ENCODE results near the gene CPA5.

CPA5 gene, protein sequence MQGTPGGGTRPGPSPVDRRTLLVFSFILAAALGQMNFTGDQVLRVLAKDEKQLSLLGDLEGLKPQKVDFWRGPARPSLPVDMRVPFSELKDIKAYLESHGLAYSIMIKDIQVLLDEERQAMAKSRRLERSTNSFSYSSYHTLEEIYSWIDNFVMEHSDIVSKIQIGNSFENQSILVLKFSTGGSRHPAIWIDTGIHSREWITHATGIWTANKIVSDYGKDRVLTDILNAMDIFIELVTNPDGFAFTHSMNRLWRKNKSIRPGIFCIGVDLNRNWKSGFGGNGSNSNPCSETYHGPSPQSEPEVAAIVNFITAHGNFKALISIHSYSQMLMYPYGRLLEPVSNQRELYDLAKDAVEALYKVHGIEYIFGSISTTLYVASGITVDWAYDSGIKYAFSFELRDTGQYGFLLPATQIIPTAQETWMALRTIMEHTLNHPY

GRCh38 chr7:130344271-130344866 is at the start of gene CPA5:
CPA5 (plus strand) TSS chr7:130344816; CDS start chr7:130346486, 1,670 bp downstream.
- no peak within 1 kb of the TSS for H3K4me3 ChIP-seq (ENCODE audit: low read depth, low read length)
- TF ChIP-seq CTCF (IDR thresholded peaks at IDR 0.05; ENCODE audit: control insufficient read depth, extremely low read depth, insufficient read depth): no peak
- no peak for DNase-seq (ENCODE audit: low read depth)

DNA sequence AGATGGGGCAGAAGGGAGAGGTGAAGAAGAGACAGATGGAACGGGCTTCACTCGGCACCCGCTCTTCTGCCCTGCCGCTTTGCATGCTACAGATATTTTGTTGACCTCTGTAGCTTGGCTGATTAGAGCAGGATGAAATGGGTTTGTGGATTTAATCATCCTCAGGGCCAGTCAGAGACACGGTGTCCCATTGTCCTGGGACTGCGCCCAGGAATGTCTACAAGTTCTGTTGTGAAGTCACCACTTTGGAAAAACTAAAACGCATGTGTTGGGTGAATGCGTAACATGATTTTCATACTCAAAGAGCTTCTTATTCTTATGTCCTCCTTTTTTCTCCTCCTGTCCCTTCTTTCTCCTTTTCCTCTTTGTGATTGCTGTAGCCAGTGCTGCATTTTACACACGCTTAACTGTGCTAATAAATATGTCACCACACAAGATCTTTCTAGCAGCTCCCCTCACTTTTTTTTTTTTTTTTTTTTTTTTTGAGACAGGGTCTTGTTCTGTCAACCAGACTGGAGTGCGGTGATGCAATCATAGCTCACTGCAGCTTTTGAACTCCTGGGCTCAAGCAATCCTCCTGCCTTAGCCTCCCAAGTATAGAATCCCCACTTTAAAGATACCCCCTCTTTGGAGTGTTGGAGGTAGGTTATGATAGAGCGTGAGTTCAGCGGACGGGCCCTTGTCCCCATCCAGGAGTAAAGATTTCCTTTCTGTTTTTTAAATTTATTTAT is 48.2 kb upstream of the CPA5 start:
- TF ChIP-seq CTCF (IDR thresholded peaks at IDR 0.05; ENCODE audit: control insufficient read depth, extremely low read depth, insufficient read depth): no peak
- no peak for DNase-seq (ENCODE audit: low read depth)
- no peak overlapping the region for H3K4me3 ChIP-seq (ENCODE audit: low read depth, low read length)

- no peak for TF ChIP-seq CTCF (IDR thresholded peaks at IDR 0.05; ENCODE audit: control insufficient read depth, extremely low read depth, insufficient read depth)
- H3K4me3 ChIP-seq (ENCODE audit: low read depth, low read length): no peak overlapping the region
- DNase-seq (ENCODE audit: low read depth): no peak
These were observed 46.7 kb upstream of the CPA5 start for GRCh38 chr7:130297628-130298543.

GRCh38 chr7:130298544-130299326 is 45.9 kb upstream of the CPA5 start:
- no peak for TF ChIP-seq CTCF (IDR thresholded peaks at IDR 0.05; ENCODE audit: control insufficient read depth, extremely low read depth, insufficient read depth)
- no peak overlapping the region for H3K4me3 ChIP-seq (ENCODE audit: low read depth, low read length)
- no peak for DNase-seq (ENCODE audit: low read depth)

DNA sequence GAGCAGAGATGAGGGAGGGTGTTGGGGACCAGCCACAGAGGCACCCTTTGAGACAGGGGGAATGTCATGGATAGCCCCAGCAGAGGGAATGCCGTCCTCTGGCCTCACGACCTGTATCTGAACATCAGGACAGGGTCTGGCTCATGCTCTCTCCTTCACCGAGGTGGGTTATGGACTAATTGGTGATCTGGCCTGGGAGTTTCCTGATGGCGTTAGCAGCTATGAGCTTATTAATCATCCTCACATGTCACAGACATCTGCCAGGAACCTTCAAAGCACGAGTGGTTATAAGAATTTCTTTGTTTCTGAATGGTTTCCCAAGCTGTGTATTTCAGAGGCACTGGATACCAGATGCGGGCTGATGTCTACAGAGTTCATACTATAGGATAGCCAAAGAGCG is 44.8 kb upstream of the CPA5 start:
- no peak for TF ChIP-seq CTCF (IDR thresholded peaks at IDR 0.05; ENCODE audit: control insufficient read depth, extremely low read depth, insufficient read depth)
- no peak for DNase-seq (ENCODE audit: low read depth)
- H3K4me3 ChIP-seq (ENCODE audit: low read depth, low read length): no peak overlapping the region
